Liver (tissue), 9 donors: Measurements from ENCODE around the gene NT5C1A. TPM values are rescaled to one million over a fixed set of nuclear protein-coding genes. Genes with fewer than 3 reads are reported as not detected.

Experiments used
- DNase-seq: peaks from one replicate; pipeline ENCODE4 v3.0.0-alpha.2; 2017; ENCODE audit warnings: low spot score
- H3K27ac ChIP-seq, 2 donors: one replicate each; pipeline ENCODE4 v1.7.0; 2013; ENCODE audit warnings: inconsistent platforms in 2 of 2, low read length in 2 of 2, control low read depth in 1 of 2, low read depth in 1 of 2, mild to moderate bottlenecking in 1 of 2
- H3K27me3 ChIP-seq, 4 donors: one replicate each; pipeline versions ENCODE4 v1.6.1 to v1.7.0; 2013; ENCODE audit warnings: low read length in 3 of 4, inconsistent platforms in 1 of 4, mild to moderate bottlenecking in 1 of 4, moderate library complexity in 1 of 4; ENCODE audit not compliant: control insufficient read depth in 4 of 4, insufficient read depth in 4 of 4
- H3K36me3 ChIP-seq, 4 donors: one replicate each; pipeline versions ENCODE4 v1.6.1 to v1.7.0; 2013; ENCODE audit warnings: low read length in 3 of 4, mild to moderate bottlenecking in 3 of 4, low read depth in 1 of 4, moderate library complexity in 1 of 4; ENCODE audit not compliant: control insufficient read depth in 4 of 4, insufficient read depth in 3 of 4
- H3K4me1 ChIP-seq, 4 donors: one replicate each; pipeline versions ENCODE4 v1.6.1 to v1.7.0; 2013; ENCODE audit warnings: low read length in 3 of 4, mild to moderate bottlenecking in 3 of 4, moderate library complexity in 1 of 4; ENCODE audit not compliant: control insufficient read depth in 4 of 4, insufficient read depth in 4 of 4
- H3K4me3 ChIP-seq, 3 donors: one replicate each; pipeline versions ENCODE4 v1.6.1 to v1.7.0; 2013; ENCODE audit warnings: low read length in 3 of 3, control low read depth in 1 of 3, low read depth in 1 of 3, mild to moderate bottlenecking in 1 of 3
- H3K9ac ChIP-seq, 2 donors: one replicate each; pipeline ENCODE4 v1.7.0; 2013; ENCODE audit warnings: low read length in 2 of 2, mild to moderate bottlenecking in 2 of 2, moderate library complexity in 2 of 2, control low read depth in 1 of 2, low read depth in 1 of 2
- H3K9me3 ChIP-seq, 4 donors: one replicate each; pipeline versions ENCODE4 v1.6.1 to v1.7.0; 2013; ENCODE audit warnings: low read length in 3 of 4; ENCODE audit not compliant: control insufficient read depth in 4 of 4
- CTCF ChIP-seq: fragments of 150-350 bp; IDR thresholded peaks from 2 replicates; pipeline ENCODE4 v1.5.1; 2017; ENCODE audit warnings: improper control_type of control experiment, low read depth, low read length; ENCODE audit not compliant: missing input control
- EGR1 ChIP-seq, 2 donors: IDR thresholded peaks; 2 replicates each; pipeline ENCODE4 v1.6.1; 2016 to 2018; ENCODE audit warnings: antibody characterized with exemption in 2 of 2, low read depth in 2 of 2
- FOXA1 ChIP-seq: IDR thresholded peaks from 2 replicates; pipeline ENCODE4 v1.6.1; 2016; ENCODE audit warnings: antibody characterized with exemption
- FOXA2 ChIP-seq: IDR thresholded peaks from 2 replicates; pipeline ENCODE4 v1.6.1; 2016; ENCODE audit warnings: antibody characterized with exemption
- GABPA ChIP-seq, 2 donors: IDR thresholded peaks in 1 of 2; conservative IDR thresholded peaks in 1 of 2; 2 replicates each; pipeline ENCODE4 v1.6.1; 2016; ENCODE audit warnings: antibody characterized with exemption in 2 of 2, mild to moderate bottlenecking in 1 of 2, moderate library complexity in 1 of 2
- HNF4A ChIP-seq, 2 donors: conservative IDR thresholded peaks; 2 replicates each; pipeline ENCODE4 v1.6.1; 2016; ENCODE audit warnings: antibody characterized with exemption in 2 of 2, mild to moderate bottlenecking in 2 of 2
- HNF4G ChIP-seq: IDR thresholded peaks from 2 replicates; pipeline ENCODE4 v1.6.1; 2016; ENCODE audit warnings: antibody characterized with exemption
- NR2F2 ChIP-seq: IDR thresholded peaks from 2 replicates; pipeline ENCODE4 v1.6.1; 2016; ENCODE audit warnings: antibody characterized with exemption
- RXRA ChIP-seq, 2 donors: IDR thresholded peaks; 2 replicates each; pipeline ENCODE4 v1.6.1; 2017 to 2018; ENCODE audit warnings: antibody characterized with exemption in 2 of 2, mild to moderate bottlenecking in 1 of 2
- SP1 ChIP-seq: IDR thresholded peaks from 2 replicates; pipeline ENCODE4 v1.6.1; 2018; ENCODE audit warnings: antibody characterized with exemption, mild to moderate bottlenecking
- TAF1 ChIP-seq: conservative IDR thresholded peaks from 2 replicates; pipeline ENCODE4 v1.6.1; 2016; ENCODE audit warnings: antibody characterized with exemption, mild to moderate bottlenecking
- YY1 ChIP-seq: IDR thresholded peaks from 2 replicates; pipeline ENCODE4 v1.6.1; 2016; ENCODE audit warnings: antibody characterized with exemption, mild to moderate bottlenecking
- ZBTB33 ChIP-seq: IDR thresholded peaks from 2 replicates; pipeline ENCODE4 v1.6.1; 2016; ENCODE audit warnings: antibody characterized with exemption
- WGBS: extraction: QIAGEN DNeasy Blood & Tissue Kit; methylation state at CpG from one replicate; pipeline ENCODE4 v1.1.7; 2013; 5-methylcytosine and 5-hydroxymethylcytosine counted together
- polyA plus RNA-seq, 2 donors: library from polyadenylated mRNA; stranded (reverse) in 1 of 2; unstranded in 1 of 2; fragments of 200-250 nt in 1 of 2; fragments of >200 nt in 1 of 2; fragmentation: Nextera tagmentation in 1 of 2; extraction: Ambion mirVana in 1 of 2; gene quantifications; one replicate each; pipeline versions ENCODE4 v1.2.1 to v1.2.3, GENCODE V29; 2013 to 2015
- total RNA-seq, 2 donors: library from RNA; depleted of rRNA; stranded (reverse); fragments of >200 nt; gene quantifications; one replicate each; pipeline ENCODE4 v1.2.3, GENCODE V29; 2014
- TF ChIP-seq, protein P1 (sequence below): IDR thresholded peaks from 2 replicates; pipeline ENCODE4 v1.6.1; 2016; ENCODE audit warnings: antibody characterized with exemption
- donor health status: healthy.
- donor health status: healthy.
- donor health status: healthy.
- donor health status: healthy.
- donor health status: healthy.

The NT5C1A gene
- total and polyA plus RNA-seq, 4 donors = 0.05 to 0.08 TPM; not detected in 2

DNA sequence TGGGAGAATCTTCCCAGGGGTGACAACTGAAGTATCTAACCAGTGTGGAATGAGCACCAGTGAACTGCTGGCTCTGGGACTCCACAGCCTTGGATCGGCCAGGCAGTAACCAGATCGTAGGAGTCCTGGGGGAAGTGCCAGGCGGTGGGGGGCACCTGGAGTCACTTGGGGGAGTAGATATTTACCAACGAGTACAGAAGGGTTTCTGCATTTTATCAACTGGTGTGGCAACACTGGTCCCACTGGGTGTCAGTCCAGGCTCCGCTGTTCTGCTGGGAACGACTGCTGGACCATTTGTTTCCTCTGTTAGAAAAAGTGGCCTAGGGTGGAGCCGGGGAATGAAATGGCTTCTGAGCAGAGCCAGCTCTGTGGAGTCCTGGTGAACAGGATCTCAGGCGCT lies 46.9 kb downstream of the NT5C1A start:
- H3K27me3 ChIP-seq = peaks cover 0 to 2% (median 0%) of the 10 kb centered on the region in 4 donors
- TF ChIP-seq YY1 (no peak), CTCF (no peak), FOXA1 (no peak), RXRA (IDR thresholded peaks at IDR 0.05) (no peak)
- H3K4me1 ChIP-seq = no peaks in the 10 kb centered on the region
- H3K27ac ChIP-seq = peak overlapping the region in 1 of 2 donors; percentile 16
- no peak overlapping the region for H3K9ac ChIP-seq
- 67% methylated on average over 8 of the region's 8 CpGs for WGBS
- no peaks in the 10 kb centered on the region for H3K9me3 ChIP-seq
- DNase-seq = no peak
- H3K4me3 ChIP-seq = no peak overlapping the region
- no peaks in the 10 kb centered on the region for H3K36me3 ChIP-seq

GRCh38 chr1:39623053-39623452 lies 48.9 kb downstream of the NT5C1A start:
- no peaks in the 10 kb centered on the region for H3K36me3 ChIP-seq
- H3K9ac ChIP-seq = no peak overlapping the region
- TF ChIP-seq EGR1 (IDR thresholded peaks at IDR 0.05; ENCODE audit: low read depth in 2 of 2) (no peak), NR2F2 (peak; percentile 19)
- no peak for DNase-seq
- H3K4me3 ChIP-seq = no peak overlapping the region
- no peaks in the 10 kb centered on the region for H3K4me1 ChIP-seq
- WGBS = 58% methylated on average over 6 of the region's 6 CpGs
- peaks cover 0 to 2% (median 0%) of the 10 kb centered on the region in 4 donors for H3K27me3 ChIP-seq
- no peaks in the 10 kb centered on the region for H3K9me3 ChIP-seq
- no peak overlapping the region for H3K27ac ChIP-seq

DNA sequence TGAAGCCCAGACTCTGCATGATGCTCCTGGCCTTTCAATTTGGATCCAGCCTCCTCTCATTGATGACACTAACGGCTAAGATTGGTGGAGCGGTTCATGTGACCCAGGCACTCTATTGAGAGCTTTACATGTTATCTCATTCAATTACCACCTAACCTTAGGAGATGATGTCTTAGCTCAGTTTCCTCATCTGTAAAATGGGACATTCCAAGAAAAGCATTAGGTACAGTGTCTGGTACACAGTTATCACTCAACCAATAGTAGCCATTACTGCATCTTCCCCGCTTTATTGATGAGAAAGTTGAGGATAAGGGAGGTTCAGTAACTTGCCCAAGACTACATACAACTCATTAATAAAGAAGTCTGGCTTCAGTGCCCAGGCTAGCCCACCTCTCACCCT lies 49.5 kb downstream of the NT5C1A start:
- no peak for DNase-seq
- Histone ChIP-seq H3K4me1 (no peaks in the 10 kb centered on the region), H3K27me3 (peaks cover 0 to 2% (median 0%) of the 10 kb centered on the region in 4 donors), H3K9me3 (no peaks in the 10 kb centered on the region), H3K27ac (no peak overlapping the region), H3K9ac (no peak overlapping the region), H3K4me3 (no peak overlapping the region), H3K36me3 (no peaks in the 10 kb centered on the region)
- TF ChIP-seq YY1 = no peak
- TF ChIP-seq FOXA1 = no peak
- no peak for TF ChIP-seq FOXA2
- no peak for TF ChIP-seq HNF4G
- TF ChIP-seq RXRA (IDR thresholded peaks at IDR 0.05) = no peak
- no peak for TF ChIP-seq CTCF
- TF ChIP-seq, protein P1, sequence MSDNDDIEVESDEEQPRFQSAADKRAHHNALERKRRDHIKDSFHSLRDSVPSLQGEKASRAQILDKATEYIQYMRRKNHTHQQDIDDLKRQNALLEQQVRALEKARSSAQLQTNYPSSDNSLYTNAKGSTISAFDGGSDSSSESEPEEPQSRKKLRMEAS = no peak
- no peak for TF ChIP-seq TAF1
- no peak for TF ChIP-seq GABPA (IDR thresholded peaks at IDR 0.05 in 1 of 2, conservative IDR thresholded peaks at IDR 0.05 in 1 of 2)
- no peak for TF ChIP-seq NR2F2
- TF ChIP-seq HNF4A (conservative IDR thresholded peaks at IDR 0.05) = no peak
- no peak for TF ChIP-seq ZBTB33
- no peak for TF ChIP-seq EGR1 (IDR thresholded peaks at IDR 0.05; ENCODE audit: low read depth in 2 of 2)
- TF ChIP-seq SP1 = no peak
- WGBS = 98% methylated on average over 3 of the region's 3 CpGs
